ENCODE results near the gene NKAIN1.

The NKAIN1 gene

DNA sequence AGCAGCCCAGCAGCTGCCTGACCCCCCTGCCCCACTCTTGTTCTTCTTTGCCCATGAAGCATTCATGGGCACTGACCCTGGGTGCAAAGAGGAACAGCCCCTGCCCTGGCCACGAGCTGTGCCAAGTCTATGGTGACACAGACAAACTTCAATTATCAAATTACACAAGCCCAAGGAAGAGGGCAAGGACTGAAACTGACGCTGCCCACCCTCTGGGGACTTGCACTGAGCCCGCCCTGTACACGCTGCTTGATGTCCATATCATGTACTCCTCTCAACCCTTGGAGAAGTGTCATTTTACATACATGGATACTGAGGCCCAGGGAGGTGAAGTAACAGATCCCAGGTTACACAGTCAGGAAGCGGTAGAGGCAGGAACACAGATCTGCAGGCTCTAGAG, 32.1 kb downstream of the NKAIN1 start:
- Histone ChIP-seq H3K9me3 (ENCODE audit: control insufficient read depth, insufficient read depth, low read depth, low read length) (no peaks in the 10 kb centered on the region), H3K4me1 (ENCODE audit: control insufficient read depth, insufficient read depth, low read length) (no peaks in the 10 kb centered on the region), H3K4me3 (ENCODE audit: low read depth, low read length) (no peak overlapping the region), H3K27ac (ENCODE audit: extremely low read depth, low read depth, low read length) (no peak overlapping the region), H3K36me3 (ENCODE audit: control insufficient read depth in 2 of 2, insufficient read depth in 1 of 2, low read length in 2 of 2) (no peaks in the 10 kb centered on the region)
- CTCF ChIA-PET = interaction anchor here (0.7 to 2.8 kb wide), 3 partner anchors 22 to 26 kb away, joined by 3 to 8 read pairs (median 6); no protein-coding TSS in a partner anchor
- POLR2A ChIA-PET = no interaction called here
- TF ChIP-seq ZXDB (tag by site-specific recombination; IDR thresholded peaks at IDR 0.05) (no peak), ZNF211 (tag by site-specific recombination; IDR thresholded peaks at IDR 0.05; ENCODE audit: low read depth) (no peak), ZNF37A (tag by site-specific recombination; IDR thresholded peaks at IDR 0.05) (no peak), ZNF19 (tag by site-specific recombination; IDR thresholded peaks at IDR 0.05; ENCODE audit: low read depth) (no peak)
- TF ChIP-seq, protein P1, sequence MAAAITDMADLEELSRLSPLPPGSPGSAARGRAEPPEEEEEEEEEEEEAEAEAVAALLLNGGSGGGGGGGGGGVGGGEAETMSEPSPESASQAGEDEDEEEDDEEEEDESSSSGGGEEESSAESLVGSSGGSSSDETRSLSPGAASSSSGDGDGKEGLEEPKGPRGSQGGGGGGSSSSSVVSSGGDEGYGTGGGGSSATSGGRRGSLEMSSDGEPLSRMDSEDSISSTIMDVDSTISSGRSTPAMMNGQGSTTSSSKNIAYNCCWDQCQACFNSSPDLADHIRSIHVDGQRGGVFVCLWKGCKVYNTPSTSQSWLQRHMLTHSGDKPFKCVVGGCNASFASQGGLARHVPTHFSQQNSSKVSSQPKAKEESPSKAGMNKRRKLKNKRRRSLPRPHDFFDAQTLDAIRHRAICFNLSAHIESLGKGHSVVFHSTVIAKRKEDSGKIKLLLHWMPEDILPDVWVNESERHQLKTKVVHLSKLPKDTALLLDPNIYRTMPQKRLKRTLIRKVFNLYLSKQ (tag by site-specific recombination; IDR thresholded peaks at IDR 0.05; ENCODE audit: borderline replicate concordance) = no peak

DNA sequence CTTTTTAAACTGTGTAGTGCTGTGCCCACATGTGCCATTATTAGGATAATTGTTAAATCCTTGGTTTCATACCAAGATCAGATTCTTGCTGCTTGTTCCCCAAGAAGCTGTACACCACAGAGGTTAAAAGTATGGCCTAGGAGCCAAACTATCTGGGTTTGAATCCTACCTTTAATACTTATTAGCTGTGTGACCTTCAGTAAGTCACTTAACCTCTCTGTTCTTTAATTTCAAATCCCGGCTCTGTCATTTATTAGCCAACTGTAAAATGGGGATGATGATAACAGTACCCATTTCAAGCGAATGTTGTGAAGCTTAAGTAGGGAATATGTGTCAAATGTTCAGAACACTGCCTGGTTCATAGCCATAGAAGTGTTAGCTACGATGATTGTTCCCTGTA, 32.6 kb downstream of the NKAIN1 start:
- Histone ChIP-seq H3K4me1 (ENCODE audit: control insufficient read depth, insufficient read depth, low read length) (no peaks in the 10 kb centered on the region), H3K9me3 (ENCODE audit: control insufficient read depth, insufficient read depth, low read depth, low read length) (no peaks in the 10 kb centered on the region), H3K36me3 (ENCODE audit: control insufficient read depth in 2 of 2, insufficient read depth in 1 of 2, low read length in 2 of 2) (no peaks in the 10 kb centered on the region), H3K4me3 (ENCODE audit: low read depth, low read length) (no peak overlapping the region), H3K27ac (ENCODE audit: extremely low read depth, low read depth, low read length) (no peak overlapping the region)
- ChIA-PET CTCF (interaction anchor here (0.7 to 2.8 kb wide), 4 partner anchors 8 to 25 kb away, joined by 3 to 8 read pairs (median 4); no protein-coding TSS in a partner anchor), POLR2A (no interaction called here)
- TF ChIP-seq ZNF768 (tag by site-specific recombination; IDR thresholded peaks at IDR 0.05) = peak; percentile 87; the same call in 1 of the 2 replicates
- no peak for TF ChIP-seq ZNF335 (tag by site-specific recombination; conservative IDR thresholded peaks at IDR 0.05)

DNA sequence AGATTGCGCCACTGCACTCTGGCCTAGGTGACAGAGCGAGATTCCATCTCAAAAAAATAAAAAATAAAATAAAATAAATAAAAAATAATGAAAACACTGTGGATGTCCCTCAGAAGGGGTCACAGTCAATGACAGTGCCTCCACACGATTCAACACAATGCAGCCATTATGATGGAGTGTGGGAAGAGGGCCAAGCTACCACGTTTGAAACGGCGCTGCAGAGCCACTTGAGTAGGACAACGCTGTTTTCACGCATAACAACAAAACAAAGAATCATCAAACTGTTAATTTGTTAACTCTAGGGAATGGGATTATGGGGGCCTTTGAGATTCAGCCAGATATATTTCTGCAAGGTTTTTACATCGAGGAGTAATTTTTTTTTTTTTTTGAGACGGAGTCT, 36.5 kb downstream of the NKAIN1 start:
- CTCF ChIA-PET = interaction anchor here (1.9 kb wide), 1 partner anchor 20 kb away, joined by 6 read pairs; no protein-coding TSS in a partner anchor
- H3K36me3 ChIP-seq (ENCODE audit: control insufficient read depth in 2 of 2, insufficient read depth in 1 of 2, low read length in 2 of 2) = no peaks in the 10 kb centered on the region
- no peaks in the 10 kb centered on the region for H3K4me1 ChIP-seq (ENCODE audit: control insufficient read depth, insufficient read depth, low read length)
- no peak overlapping the region for H3K27ac ChIP-seq (ENCODE audit: extremely low read depth, low read depth, low read length)
- POLR2A ChIA-PET = interaction anchor here (1.2 kb wide), 1 partner anchor 94 kb away, joined by 4 read pairs; the partner anchor contains the start of genes SNRNP40 and ZCCHC17
- no peak overlapping the region for H3K4me3 ChIP-seq (ENCODE audit: low read depth, low read length)
- no peaks in the 10 kb centered on the region for H3K9me3 ChIP-seq (ENCODE audit: control insufficient read depth, insufficient read depth, low read depth, low read length)
- TF ChIP-seq, protein P2, sequence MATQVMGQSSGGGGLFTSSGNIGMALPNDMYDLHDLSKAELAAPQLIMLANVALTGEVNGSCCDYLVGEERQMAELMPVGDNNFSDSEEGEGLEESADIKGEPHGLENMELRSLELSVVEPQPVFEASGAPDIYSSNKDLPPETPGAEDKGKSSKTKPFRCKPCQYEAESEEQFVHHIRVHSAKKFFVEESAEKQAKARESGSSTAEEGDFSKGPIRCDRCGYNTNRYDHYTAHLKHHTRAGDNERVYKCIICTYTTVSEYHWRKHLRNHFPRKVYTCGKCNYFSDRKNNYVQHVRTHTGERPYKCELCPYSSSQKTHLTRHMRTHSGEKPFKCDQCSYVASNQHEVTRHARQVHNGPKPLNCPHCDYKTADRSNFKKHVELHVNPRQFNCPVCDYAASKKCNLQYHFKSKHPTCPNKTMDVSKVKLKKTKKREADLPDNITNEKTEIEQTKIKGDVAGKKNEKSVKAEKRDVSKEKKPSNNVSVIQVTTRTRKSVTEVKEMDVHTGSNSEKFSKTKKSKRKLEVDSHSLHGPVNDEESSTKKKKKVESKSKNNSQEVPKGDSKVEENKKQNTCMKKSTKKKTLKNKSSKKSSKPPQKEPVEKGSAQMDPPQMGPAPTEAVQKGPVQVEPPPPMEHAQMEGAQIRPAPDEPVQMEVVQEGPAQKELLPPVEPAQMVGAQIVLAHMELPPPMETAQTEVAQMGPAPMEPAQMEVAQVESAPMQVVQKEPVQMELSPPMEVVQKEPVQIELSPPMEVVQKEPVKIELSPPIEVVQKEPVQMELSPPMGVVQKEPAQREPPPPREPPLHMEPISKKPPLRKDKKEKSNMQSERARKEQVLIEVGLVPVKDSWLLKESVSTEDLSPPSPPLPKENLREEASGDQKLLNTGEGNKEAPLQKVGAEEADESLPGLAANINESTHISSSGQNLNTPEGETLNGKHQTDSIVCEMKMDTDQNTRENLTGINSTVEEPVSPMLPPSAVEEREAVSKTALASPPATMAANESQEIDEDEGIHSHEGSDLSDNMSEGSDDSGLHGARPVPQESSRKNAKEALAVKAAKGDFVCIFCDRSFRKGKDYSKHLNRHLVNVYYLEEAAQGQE (tag by site-specific recombination; IDR thresholded peaks at IDR 0.05) = no peak
- no peak for TF ChIP-seq ZBTB1 (tag by site-specific recombination; IDR thresholded peaks at IDR 0.05)
- no peak for TF ChIP-seq ZNF843 (tag by site-specific recombination; IDR thresholded peaks at IDR 0.05)
- no peak for TF ChIP-seq ZNF571 (tag by site-specific recombination; IDR thresholded peaks at IDR 0.05)
- TF ChIP-seq ZNF324 (tag by site-specific recombination; IDR thresholded peaks at IDR 0.05) = no peak
- no peak for TF ChIP-seq ZNF223 (tag by site-specific recombination; IDR thresholded peaks at IDR 0.05)
- no peak for TF ChIP-seq ZXDB (tag by site-specific recombination; IDR thresholded peaks at IDR 0.05)
- no peak for TF ChIP-seq ZSCAN23 (tag by site-specific recombination; IDR thresholded peaks at IDR 0.05)
- TF ChIP-seq ZNF266 (tag by site-specific recombination; IDR thresholded peaks at IDR 0.05; ENCODE audit: low read depth) = no peak
- TF ChIP-seq, protein P3, sequence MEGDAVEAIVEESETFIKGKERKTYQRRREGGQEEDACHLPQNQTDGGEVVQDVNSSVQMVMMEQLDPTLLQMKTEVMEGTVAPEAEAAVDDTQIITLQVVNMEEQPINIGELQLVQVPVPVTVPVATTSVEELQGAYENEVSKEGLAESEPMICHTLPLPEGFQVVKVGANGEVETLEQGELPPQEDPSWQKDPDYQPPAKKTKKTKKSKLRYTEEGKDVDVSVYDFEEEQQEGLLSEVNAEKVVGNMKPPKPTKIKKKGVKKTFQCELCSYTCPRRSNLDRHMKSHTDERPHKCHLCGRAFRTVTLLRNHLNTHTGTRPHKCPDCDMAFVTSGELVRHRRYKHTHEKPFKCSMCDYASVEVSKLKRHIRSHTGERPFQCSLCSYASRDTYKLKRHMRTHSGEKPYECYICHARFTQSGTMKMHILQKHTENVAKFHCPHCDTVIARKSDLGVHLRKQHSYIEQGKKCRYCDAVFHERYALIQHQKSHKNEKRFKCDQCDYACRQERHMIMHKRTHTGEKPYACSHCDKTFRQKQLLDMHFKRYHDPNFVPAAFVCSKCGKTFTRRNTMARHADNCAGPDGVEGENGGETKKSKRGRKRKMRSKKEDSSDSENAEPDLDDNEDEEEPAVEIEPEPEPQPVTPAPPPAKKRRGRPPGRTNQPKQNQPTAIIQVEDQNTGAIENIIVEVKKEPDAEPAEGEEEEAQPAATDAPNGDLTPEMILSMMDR (tag by site-specific recombination; IDR thresholded peaks at IDR 0.05) = no peak
- TF ChIP-seq ZNF558 (tag by site-specific recombination; IDR thresholded peaks at IDR 0.05) = no peak
- TF ChIP-seq TCF7L2 (IDR thresholded peaks at IDR 0.05; ENCODE audit: borderline replicate concordance, low read depth, low read length) = no peak
- TF ChIP-seq, protein P4, sequence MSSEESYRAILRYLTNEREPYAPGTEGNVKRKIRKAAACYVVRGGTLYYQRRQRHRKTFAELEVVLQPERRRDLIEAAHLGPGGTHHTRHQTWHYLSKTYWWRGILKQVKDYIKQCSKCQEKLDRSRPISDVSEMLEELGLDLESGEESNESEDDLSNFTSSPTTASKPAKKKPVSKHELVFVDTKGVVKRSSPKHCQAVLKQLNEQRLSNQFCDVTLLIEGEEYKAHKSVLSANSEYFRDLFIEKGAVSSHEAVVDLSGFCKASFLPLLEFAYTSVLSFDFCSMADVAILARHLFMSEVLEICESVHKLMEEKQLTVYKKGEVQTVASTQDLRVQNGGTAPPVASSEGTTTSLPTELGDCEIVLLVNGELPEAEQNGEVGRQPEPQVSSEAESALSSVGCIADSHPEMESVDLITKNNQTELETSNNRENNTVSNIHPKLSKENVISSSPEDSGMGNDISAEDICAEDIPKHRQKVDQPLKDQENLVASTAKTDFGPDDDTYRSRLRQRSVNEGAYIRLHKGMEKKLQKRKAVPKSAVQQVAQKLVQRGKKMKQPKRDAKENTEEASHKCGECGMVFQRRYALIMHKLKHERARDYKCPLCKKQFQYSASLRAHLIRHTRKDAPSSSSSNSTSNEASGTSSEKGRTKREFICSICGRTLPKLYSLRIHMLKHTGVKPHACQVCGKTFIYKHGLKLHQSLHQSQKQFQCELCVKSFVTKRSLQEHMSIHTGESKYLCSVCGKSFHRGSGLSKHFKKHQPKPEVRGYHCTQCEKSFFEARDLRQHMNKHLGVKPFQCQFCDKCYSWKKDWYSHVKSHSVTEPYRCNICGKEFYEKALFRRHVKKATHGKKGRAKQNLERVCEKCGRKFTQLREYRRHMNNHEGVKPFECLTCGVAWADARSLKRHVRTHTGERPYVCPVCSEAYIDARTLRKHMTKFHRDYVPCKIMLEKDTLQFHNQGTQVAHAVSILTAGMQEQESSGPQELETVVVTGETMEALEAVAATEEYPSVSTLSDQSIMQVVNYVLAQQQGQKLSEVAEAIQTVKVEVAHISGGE (tag by site-specific recombination; conservative IDR thresholded peaks at IDR 0.05; ENCODE audit: low read depth) = no peak
- no peak for TF ChIP-seq ZSCAN30 (tag by site-specific recombination; IDR thresholded peaks at IDR 0.05)
- no peak for TF ChIP-seq ZNF747 (tag by site-specific recombination; IDR thresholded peaks at IDR 0.05)
- TF ChIP-seq ZNF768 (tag by site-specific recombination; IDR thresholded peaks at IDR 0.05) = no peak
- no peak for TF ChIP-seq ZNF354C (tag by site-specific recombination; IDR thresholded peaks at IDR 0.05; ENCODE audit: borderline replicate concordance, low read depth)

Data from HEK293 (cell line).